Mesendoderm (in vitro differentiated cells): ENCODE data around the gene STK4.

ENCODE experiments used
- DNase-seq: peaks from one replicate; pipeline ENCODE4 v3.0.0; 2013
- H2AK5ac ChIP-seq: 2 replicates; pipeline ENCODE4 v1.6.1; 2013; ENCODE audit warnings: low read length, inconsistent platforms
- H2BK120ac ChIP-seq: 2 replicates; pipeline ENCODE4 v1.6.1; 2013; ENCODE audit warnings: low read depth, mild to moderate bottlenecking, low read length, moderate library complexity, mixed read lengths
- H2BK15ac ChIP-seq: replicated peaks from 2 replicates; pipeline ENCODE4 v1.6.1; 2013; ENCODE audit warnings: low read depth, mild to moderate bottlenecking, moderate library complexity
- H2BK5ac ChIP-seq: 2 replicates; pipeline ENCODE4 v1.6.1; 2013; ENCODE audit warnings: low read length, inconsistent platforms
- H3K18ac ChIP-seq: 2 replicates; pipeline ENCODE4 v1.6.1; 2013; ENCODE audit warnings: mild to moderate bottlenecking, low read length, mixed read lengths
- H3K23ac ChIP-seq: one replicate; pipeline ENCODE4 v1.6.1; 2013; ENCODE audit warnings: low read length
- H3K27ac ChIP-seq: 2 replicates; pipeline ENCODE4 v1.5.1; 2013; ENCODE audit warnings: low read depth, mild to moderate bottlenecking, inconsistent platforms, low read length, moderate library complexity
- H3K27me3 ChIP-seq: 2 replicates; pipeline ENCODE4 v1.6.1; 2013; ENCODE audit warnings: low read length, control low read depth, mild to moderate bottlenecking, inconsistent platforms; ENCODE audit not compliant: insufficient read depth, poor library complexity
- H3K36me3 ChIP-seq: 2 replicates; pipeline ENCODE4 v1.6.1; 2013; ENCODE audit warnings: low read length, inconsistent platforms; ENCODE audit not compliant: control insufficient read depth, insufficient read depth
- H3K4ac ChIP-seq: one replicate; pipeline ENCODE4 v1.6.1; 2013; ENCODE audit warnings: low read depth, mild to moderate bottlenecking, low read length, moderate library complexity
- H3K4me1 ChIP-seq: 2 replicates; pipeline ENCODE4 v1.6.1; 2013; ENCODE audit warnings: low read depth, low read length, inconsistent platforms; ENCODE audit not compliant: control insufficient read depth
- H3K4me2 ChIP-seq: 2 replicates; pipeline ENCODE4 v1.6.1; 2013; ENCODE audit warnings: low read length
- H3K4me3 ChIP-seq: 2 replicates; pipeline ENCODE4 v1.5.1; 2013; ENCODE audit warnings: mild to moderate bottlenecking, low read length
- H3K56ac ChIP-seq: one replicate; pipeline ENCODE4 v1.6.1; 2013; ENCODE audit warnings: low read length
- H3K79me1 ChIP-seq: 2 replicates; pipeline ENCODE4 v1.6.1; 2013; ENCODE audit warnings: low read length, inconsistent platforms
- H3K79me2 ChIP-seq: 2 replicates; pipeline ENCODE4 v1.6.1; 2013; ENCODE audit warnings: mild to moderate bottlenecking, low read length; ENCODE audit not compliant: control insufficient read depth, insufficient read depth
- H3K9ac ChIP-seq: 2 replicates; pipeline ENCODE4 v1.6.1; 2013; ENCODE audit warnings: low read length, inconsistent platforms
- H4K5ac ChIP-seq: one replicate; pipeline ENCODE4 v1.6.1; 2013; ENCODE audit warnings: low read length
- H4K8ac ChIP-seq: one replicate; pipeline ENCODE4 v1.6.1; 2013; ENCODE audit warnings: low read depth, mild to moderate bottlenecking, control low read depth, low read length, moderate library complexity
- WGBS: extraction: QIAGEN DNeasy Blood & Tissue Kit; methylation state at CpG from one replicate; pipeline ENCODE4 v1.1.7; 2013; ENCODE audit warnings: low lambda C conversion rate, missing lambda C conversion rate; ENCODE audit not compliant: insufficient coverage; ENCODE audit errors: extremely low coverage; 5-methylcytosine and 5-hydroxymethylcytosine counted together

Gene STK4

GRCh38 chr20:45098103-45098773 is 131.9 kb downstream of the STK4 start:
- Histone ChIP-seq H4K8ac (no peak overlapping the region), H3K9ac (peak overlapping the region; percentile 54), H4K5ac (no peak overlapping the region), H3K79me1 (no peaks in the 10 kb centered on the region), H3K27me3 (no peaks in the 10 kb centered on the region), H3K4ac (no peak overlapping the region), H2BK120ac (no peak overlapping the region), H3K4me3 (no peak overlapping the region), H2BK5ac (no peak overlapping the region), H2BK15ac (no peak overlapping the region), H2AK5ac (no peak overlapping the region), H3K79me2 (no peaks in the 10 kb centered on the region), H3K56ac (peak overlapping the region; percentile 83), H3K23ac (no peak overlapping the region), H3K4me2 (peak overlapping the region; percentile 28), H3K18ac (no peak overlapping the region), H3K36me3 (no peaks in the 10 kb centered on the region), H3K27ac (no peak overlapping the region), H3K4me1 (peaks cover 1% of the 10 kb centered on the region)
- peak; percentile 93 for DNase-seq
- WGBS = no CpG with 5 or more reads among the region's 91 CpGs

- H3K4me3 ChIP-seq = no peak within 1 kb of the TSS
- H2BK120ac ChIP-seq = no peak within 1 kb of the TSS
- DNase-seq = peak; percentile 85
- no peak within 1 kb of the TSS for H2AK5ac ChIP-seq
- no peaks in the 10 kb centered on the region for H3K27me3 ChIP-seq
- no peak within 1 kb of the TSS for H2BK15ac ChIP-seq
- no peak within 1 kb of the TSS for H3K27ac ChIP-seq
- no peak within 1 kb of the TSS for H4K8ac ChIP-seq
- H3K4me2 ChIP-seq = peak within 1 kb of the TSS; percentile 41
- peaks cover 1% of the 10 kb centered on the region for H3K4me1 ChIP-seq
- H3K4ac ChIP-seq = no peak within 1 kb of the TSS
- H3K79me2 ChIP-seq = no peaks in the 10 kb centered on the region
- peak within 1 kb of the TSS; percentile 61 for H3K9ac ChIP-seq
- H3K18ac ChIP-seq = peak within 1 kb of the TSS; percentile 5
- no peak within 1 kb of the TSS for H4K5ac ChIP-seq
- H3K23ac ChIP-seq = no peak within 1 kb of the TSS
- H3K56ac ChIP-seq = peak within 1 kb of the TSS; percentile 79
- H3K79me1 ChIP-seq = no peaks in the 10 kb centered on the region
- WGBS = no CpG with 5 or more reads among the region's 38 CpGs
- H2BK5ac ChIP-seq = no peak within 1 kb of the TSS
- H3K36me3 ChIP-seq = no peaks in the 10 kb centered on the region
Measured at GRCh38 chr20:45100563-45101245, 134.4 kb downstream of the STK4 start, which contains the start of gene KCNS1. KCNS1 (minus strand) TSS chr20:45101127; CDS start chr20:45099236, 1,891 bp downstream.

- H3K4me3 ChIP-seq = no peak overlapping the region
Measured at GRCh38 chr20:45101333-45101850, 135.1 kb downstream of the STK4 start.

DNA sequence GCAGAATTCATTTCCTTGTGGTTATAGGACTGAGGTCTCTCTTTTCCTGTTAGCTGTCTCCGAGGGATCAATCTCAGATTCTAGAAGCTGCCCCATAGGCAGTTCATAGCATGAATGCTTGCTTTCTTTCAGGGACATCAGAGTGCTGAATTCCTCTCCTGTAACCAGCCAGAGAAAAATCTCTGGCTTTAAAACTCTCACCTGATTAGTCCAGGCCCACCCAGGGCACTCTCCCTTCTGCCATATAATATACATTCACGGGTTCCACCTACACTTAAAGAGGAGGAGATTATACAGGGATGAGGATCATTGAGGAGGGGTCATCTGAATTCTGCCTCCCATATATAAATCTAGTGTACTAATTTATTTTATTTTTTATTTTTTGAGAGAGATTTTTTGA is 136.8 kb downstream of the STK4 start:
- Histone ChIP-seq H4K5ac (no peak overlapping the region), H3K4me3 (no peak overlapping the region), H3K23ac (no peak overlapping the region), H2BK15ac (no peak overlapping the region), H2BK120ac (no peak overlapping the region), H2AK5ac (no peak overlapping the region), H4K8ac (no peak overlapping the region), H3K4me2 (no peak overlapping the region), H3K27me3 (no peaks in the 10 kb centered on the region), H3K9ac (no peak overlapping the region), H2BK5ac (no peak overlapping the region), H3K27ac (no peak overlapping the region), H3K56ac (no peak overlapping the region), H3K79me1 (no peaks in the 10 kb centered on the region), H3K79me2 (no peaks in the 10 kb centered on the region), H3K4ac (no peak overlapping the region), H3K36me3 (no peaks in the 10 kb centered on the region), H3K18ac (no peak overlapping the region), H3K4me1 (peaks cover 1% of the 10 kb centered on the region)
- DNase-seq = no peak
- WGBS = no CpG with 5 or more reads among the region's 2 CpGs

More at GRCh38 chr20:45101333-45101850, 135.1 kb downstream of the STK4 start:
- no peak overlapping the region for H2BK5ac ChIP-seq
- H3K36me3 ChIP-seq = no peaks in the 10 kb centered on the region
- H3K27ac ChIP-seq = no peak overlapping the region
- peaks cover 1% of the 10 kb centered on the region for H3K4me1 ChIP-seq
- WGBS = no CpG with 5 or more reads among the region's 6 CpGs
- no peak overlapping the region for H4K8ac ChIP-seq
- H3K18ac ChIP-seq = no peak overlapping the region
- H3K4me2 ChIP-seq = peak overlapping the region; percentile 41
- H2BK120ac ChIP-seq = no peak overlapping the region
- no peak for DNase-seq
- no peaks in the 10 kb centered on the region for H3K79me2 ChIP-seq
- no peak overlapping the region for H2AK5ac ChIP-seq
- H3K27me3 ChIP-seq = no peaks in the 10 kb centered on the region
- no peak overlapping the region for H4K5ac ChIP-seq
- no peaks in the 10 kb centered on the region for H3K79me1 ChIP-seq
- no peak overlapping the region for H2BK15ac ChIP-seq
- no peak overlapping the region for H3K4ac ChIP-seq
- peak overlapping the region; percentile 79 for H3K56ac ChIP-seq
- no peak overlapping the region for H3K23ac ChIP-seq
- peak overlapping the region; percentile 61 for H3K9ac ChIP-seq

- H3K56ac ChIP-seq = no peak overlapping the region
- no peak overlapping the region for H2BK5ac ChIP-seq
- no peak overlapping the region for H2BK15ac ChIP-seq
- no peak overlapping the region for H3K4ac ChIP-seq
- no peaks in the 10 kb centered on the region for H3K27me3 ChIP-seq
- H3K79me1 ChIP-seq = no peaks in the 10 kb centered on the region
- no peak overlapping the region for H3K18ac ChIP-seq
- no peak overlapping the region for H4K8ac ChIP-seq
- H3K27ac ChIP-seq = no peak overlapping the region
- no peak overlapping the region for H4K5ac ChIP-seq
- peaks cover 1% of the 10 kb centered on the region for H3K4me1 ChIP-seq
- no CpG with 5 or more reads among the region's 5 CpGs for WGBS
- H3K79me2 ChIP-seq = no peaks in the 10 kb centered on the region
- H2BK120ac ChIP-seq = no peak overlapping the region
- H3K36me3 ChIP-seq = no peaks in the 10 kb centered on the region
- no peak for DNase-seq
- no peak overlapping the region for H3K9ac ChIP-seq
- H3K4me3 ChIP-seq = no peak overlapping the region
- H3K23ac ChIP-seq = no peak overlapping the region
- H2AK5ac ChIP-seq = no peak overlapping the region
- no peak overlapping the region for H3K4me2 ChIP-seq
Measured at GRCh38 chr20:45104786-45105185, 138.5 kb downstream of the STK4 start.
